COLO668 (cell line): ENCODE measurements around the gene OVCH2.
"Not testable (repeated sequence)": the region's sequence is repeated elsewhere in the genome, so short reads cannot be mapped to it uniquely, and the experiment has no call there.

ENCODE experiments used
- DNase-seq: peaks from one replicate; lab custom pipeline; 2025; ENCODE audit not compliant: unreplicated experiment; lab: John Stamatoyannopoulos, UW

OVCH2 gene

DNA sequence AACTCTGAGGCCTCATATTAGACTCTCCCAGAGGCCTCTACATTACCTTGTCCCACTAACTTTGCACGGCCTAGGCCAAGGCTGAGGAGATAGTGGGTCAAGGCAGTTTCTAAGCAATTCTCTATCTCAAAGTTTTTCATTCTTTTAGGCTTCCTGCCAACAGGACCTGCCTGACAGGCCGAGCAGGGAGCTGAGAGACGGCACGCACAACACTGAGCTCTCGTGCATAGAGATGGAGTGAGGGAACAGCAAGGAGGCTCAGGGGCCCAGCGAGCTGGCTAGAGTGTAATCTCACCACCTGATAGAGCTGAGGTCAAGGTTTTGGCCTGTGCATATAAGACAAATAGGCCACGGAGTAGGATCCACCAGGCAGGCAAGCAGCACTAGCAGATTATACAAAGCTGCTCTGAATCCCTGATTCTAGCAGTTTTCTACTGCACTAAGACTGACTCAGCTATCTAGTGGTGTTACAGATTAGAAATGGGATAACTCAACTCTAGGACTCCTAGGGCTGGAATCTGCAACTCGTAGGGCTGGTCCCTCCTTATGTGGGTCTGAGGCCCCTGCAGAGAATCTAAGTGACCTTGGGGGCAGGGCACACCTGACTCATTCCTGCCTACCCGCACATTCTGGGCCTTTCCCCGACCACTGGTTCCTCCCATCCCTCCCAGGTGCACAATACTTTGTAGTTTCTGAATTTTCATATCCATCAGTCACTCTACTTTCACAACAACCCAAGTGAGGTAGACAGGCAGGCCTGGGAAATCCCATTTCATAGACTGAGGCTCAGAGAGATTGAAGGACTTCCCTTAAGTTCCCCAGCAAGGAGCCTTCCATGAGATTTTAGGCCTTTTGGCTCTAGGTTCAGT lies 34.7 kb downstream of the OVCH2 start:
- no peak for DNase-seq

DNA sequence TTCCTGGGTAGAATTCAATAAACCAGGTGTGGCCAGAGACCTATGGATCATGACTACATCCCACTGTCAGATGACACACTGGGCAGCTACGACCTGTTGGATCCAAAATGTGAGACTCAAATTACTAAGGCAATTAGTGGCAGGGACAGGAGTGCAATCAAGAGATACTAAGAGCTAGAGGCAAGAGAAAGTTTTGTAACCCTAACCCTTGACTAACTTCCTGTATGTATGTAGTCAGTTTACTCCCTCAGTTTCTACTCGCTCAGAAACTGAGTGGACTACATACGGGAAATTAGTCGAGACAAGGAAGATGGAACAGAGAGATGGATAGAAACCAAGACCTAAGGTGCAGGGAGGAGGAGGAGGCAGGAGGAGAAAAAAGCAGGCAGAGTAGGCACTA lies 35.6 kb downstream of the OVCH2 start:
- no peak for DNase-seq

- DNase-seq = no peak
Observed at GRCh38 chr11:7668911-7669310, 37.4 kb downstream of the OVCH2 start.

DNA sequence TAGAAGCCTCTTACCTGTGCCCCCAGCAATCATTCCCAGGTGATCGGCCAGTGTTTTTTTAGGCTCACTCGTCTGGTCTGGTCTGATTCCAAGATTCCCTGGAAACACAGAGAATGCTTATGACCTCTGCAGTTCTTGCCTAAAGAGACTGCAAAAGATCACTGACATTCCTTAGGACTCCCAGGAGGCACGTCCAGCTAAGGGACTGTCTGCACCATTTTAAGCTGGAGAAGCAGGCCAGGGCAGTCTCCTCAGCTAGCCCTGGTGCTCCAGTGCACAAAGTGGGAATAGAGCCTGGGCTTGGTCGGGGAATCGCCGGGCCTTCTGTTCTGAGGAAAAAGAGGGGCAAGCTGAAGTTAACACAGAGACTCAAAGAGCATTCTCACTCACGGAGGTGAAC lies 37.8 kb downstream of the OVCH2 start:
- DNase-seq = no peak

GRCh38 chr11:7667460-7667859 lies 38.8 kb downstream of the OVCH2 start:
- no peak for DNase-seq

- no peak for DNase-seq
Observed at GRCh38 chr11:7666292-7666866, 39.9 kb downstream of the OVCH2 start.

GRCh38 chr11:7665473-7666291 lies 40.6 kb downstream of the OVCH2 start:
- peak; percentile 74 for DNase-seq

DNA sequence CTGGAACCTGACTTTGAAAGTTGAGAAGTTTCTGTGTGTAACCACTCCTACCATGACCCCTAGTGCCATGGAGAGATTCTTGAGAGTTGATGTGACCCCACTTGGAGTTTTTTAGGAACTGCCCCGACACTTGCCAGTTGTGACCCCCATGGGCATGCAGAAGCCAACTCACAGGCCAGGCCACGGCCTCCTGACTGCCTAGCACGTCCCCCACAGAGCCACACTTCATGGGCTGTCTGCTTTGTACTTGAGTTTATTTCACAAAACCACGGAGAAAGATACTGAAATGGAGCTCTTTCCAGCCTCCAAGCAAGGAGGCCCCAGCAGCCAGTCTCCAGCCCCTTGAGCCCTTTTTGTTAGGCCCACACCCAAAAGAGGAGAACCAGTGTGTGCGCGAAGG lies 41.4 kb downstream of the OVCH2 start:
- no peak for DNase-seq

- not testable (repeated sequence) for DNase-seq
Observed at GRCh38 chr11:7663531-7663930, 42.7 kb downstream of the OVCH2 start.

DNA sequence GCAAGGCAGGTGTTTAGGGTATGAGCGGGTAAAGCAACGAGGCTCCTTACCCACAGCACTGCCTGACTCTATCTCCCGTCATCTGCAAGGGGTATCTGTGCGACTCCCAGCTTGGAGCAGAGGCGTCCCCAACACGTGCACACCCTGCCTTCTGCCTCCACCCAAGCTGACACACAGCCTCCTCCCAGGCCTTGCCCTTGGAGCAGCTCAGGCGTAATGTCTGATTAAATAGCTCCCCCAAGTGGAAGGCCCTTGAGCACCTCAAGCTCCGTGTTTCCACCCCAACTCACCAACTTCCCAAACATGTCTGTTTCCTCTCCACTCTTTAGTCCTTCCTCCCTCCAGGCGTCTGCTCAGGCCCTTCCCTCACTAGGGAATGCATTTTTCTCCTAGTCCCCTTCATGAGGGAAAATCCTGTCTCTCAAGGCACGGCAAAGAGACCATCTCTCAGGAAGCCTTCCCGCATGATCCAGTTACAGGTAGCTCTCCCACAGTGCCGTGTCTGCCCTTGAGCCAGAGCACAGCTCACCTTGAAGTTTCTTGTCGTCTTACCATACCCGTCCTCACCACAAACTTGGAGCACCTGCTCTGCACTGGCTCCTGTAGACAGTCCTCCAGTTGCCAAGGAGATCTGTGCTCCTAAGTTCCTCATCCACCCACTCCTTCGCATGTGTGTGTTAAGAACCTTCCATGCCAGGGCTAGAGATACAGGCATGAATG lies 48.8 kb downstream of the OVCH2 start:
- peak; percentile 39 for DNase-seq

- no peak for DNase-seq
Observed at GRCh38 chr11:7656704-7657103, 49.6 kb downstream of the OVCH2 start.

DNA sequence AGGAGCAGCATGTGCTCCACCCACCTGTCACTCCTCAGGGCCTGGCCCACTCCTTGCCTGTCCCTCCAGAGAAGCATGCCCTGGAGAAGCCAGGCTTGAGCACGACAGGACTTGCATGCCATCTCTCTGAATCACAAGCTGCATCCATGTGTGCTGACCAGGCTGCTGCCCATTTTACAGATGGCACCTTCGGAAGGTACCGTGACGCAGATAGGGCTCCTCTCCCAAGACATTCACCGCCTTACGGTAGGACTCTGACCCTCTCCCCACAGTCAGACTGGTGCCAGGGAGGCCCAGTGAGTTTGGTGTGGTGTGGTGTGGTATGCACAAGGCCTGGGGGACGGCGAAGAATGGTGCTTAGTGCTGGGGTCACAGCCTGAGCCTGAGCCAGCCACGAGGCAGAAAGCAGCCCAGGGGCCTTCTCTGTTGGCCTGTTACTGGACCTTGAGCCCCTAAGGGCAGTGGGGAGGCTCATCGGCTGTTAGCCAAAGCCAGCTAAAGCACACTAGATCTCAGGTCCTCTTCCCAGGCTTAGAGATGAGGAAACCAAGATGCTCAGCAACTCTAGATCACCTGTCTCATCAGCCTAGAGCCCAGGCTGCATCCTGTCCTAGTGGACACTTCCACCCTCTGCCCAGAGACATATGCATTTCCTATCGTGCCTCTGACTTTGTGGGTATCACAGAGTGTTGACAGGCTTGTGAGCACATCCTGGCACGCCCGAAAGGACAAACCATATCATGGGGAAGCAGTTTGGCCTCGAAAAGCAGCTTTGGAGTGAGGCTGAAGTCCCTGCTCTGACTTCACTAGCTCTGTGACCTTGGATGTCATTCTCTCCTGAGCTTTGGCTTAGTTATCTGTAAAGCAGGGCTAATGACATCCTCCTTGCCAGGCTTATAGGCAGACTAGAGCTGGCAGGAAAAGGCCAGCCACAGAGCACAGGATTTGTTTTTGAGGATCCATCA lies 50.7 kb downstream of the OVCH2 start:
- DNase-seq = no peak

- no peak for DNase-seq
Observed at GRCh38 chr11:7654195-7654705, 52.0 kb downstream of the OVCH2 start.

DNA sequence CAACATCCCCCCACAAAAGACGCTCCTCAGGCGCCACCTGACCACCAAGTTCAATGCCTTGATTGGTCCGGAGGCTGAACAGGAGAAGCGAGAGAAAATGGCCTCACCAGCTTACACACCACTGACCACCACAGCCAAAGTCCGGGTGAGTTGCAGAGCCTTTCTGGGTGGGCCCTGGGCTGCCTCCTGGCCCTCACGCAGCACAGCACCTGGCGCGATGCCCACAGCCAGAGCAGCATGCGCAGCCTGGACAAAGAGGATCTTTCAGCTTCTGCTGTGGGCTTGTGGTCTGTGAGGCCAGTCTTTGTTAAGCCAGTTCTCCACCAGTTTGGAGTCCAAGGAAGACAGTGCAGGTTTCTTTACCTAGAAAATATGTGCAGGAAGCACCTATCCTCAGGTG lies 54.6 kb downstream of the OVCH2 start:
- DNase-seq = no peak

- DNase-seq = no peak
Observed at GRCh38 chr11:7651140-7651551, 55.1 kb downstream of the OVCH2 start.

DNA sequence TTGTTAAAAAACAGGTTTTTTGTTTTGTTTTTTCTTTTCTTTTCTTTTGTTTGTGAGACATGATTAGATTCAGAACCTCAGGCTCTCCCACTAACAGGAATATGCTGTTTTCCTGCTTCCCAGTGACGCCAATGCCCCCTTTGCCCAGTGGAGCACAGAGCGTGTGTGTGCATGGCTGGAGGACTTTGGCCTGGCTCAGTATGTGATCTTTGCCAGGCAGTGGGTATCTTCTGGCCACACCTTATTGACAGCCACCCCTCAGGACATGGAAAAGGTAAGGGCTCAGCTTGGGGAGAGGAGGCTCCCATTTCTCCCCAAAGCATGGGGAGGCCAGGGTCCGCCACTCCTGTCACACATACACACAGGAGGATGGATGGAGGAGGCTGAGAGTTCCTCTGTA lies 58.0 kb downstream of the OVCH2 start:
- DNase-seq = no peak

DNA sequence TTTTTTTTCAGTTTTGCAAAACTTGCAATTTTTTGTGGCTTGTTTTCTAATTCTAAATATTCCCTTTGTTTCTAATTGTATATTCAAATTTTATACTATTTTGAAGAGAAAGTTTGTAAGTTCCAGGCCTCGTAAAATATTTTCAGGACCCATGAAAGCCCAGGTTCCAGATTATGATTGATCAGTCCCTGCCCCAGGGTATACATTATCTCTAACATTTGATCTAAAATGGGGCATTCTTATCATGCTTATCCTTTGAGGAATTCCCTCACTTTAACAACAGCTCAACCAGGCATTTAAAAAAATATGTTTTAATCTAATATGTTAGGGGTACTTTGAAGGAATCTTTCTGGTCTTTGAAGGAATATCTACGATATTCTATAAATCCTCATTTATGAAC lies 59.4 kb downstream of the OVCH2 start:
- no peak for DNase-seq

GRCh38 chr11:7645206-7645605 lies 61.1 kb downstream of the OVCH2 start:
- no peak for DNase-seq

GRCh38 chr11:7643314-7643713 lies 63.0 kb downstream of the OVCH2 start:
- no peak for DNase-seq

- DNase-seq = no peak
Observed at GRCh38 chr11:7642747-7643146, 63.5 kb downstream of the OVCH2 start.
